Measurements from ENCODE around the gene MGA.

MGA gene

DNA sequence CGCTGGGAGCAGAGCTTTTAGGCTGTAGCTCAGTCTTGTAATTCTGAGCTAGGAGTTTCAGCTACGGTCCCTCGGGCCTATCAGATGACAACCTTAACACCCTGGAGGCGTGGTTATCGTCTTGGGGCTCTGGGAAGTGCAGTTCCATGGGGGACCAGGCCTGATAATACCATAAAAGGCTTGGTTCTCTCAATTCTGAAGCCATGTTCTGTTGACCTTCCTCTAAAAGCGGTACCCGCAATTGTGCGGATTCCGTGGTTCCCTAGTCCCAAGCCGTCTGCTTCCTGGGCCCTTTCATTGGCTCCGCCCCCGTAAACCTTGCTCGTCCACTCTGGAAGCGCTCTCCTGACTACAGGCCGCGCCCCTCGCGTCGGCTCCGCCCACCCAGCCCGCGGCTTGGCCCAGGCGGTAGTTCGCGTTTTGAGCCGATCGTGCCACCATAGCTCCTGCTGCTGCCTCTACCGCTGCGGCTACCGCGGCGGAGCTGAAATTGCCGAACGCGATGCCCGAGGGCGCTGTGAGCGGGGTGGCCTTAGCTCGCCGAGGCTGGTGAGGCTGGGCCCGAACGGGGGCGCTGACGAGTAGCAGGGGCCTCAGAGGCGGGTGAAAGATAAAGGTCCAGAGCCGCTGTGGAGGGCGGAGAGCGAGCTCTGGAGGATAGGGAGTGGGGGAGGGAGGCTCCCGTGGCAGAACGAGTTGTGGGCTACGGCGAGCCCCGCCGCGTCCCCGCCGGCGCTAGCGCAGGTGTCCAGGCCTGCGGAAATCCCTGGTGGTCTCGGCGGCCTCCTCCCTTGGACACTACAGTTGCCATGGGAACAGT, 114.1 kb downstream of the MGA start, which contains the start of gene MAPKBP1:
Gene MAPKBP1 (plus strand): TSS at position 423 of the 820 bp plus-strand sequence. CDS start 792 bp downstream, outside the sequence.
- no peak for TF ChIP-seq ZFP30 (CRISPR knock-in tag; IDR thresholded peaks at IDR 0.05)
- 0 out of 2 replicates have a peak, but pooled peaks have one; percentile 48 for TF ChIP-seq ESRRG (CRISPR knock-in tag; IDR thresholded peaks at IDR 0.05)
- TF ChIP-seq, protein P1, sequence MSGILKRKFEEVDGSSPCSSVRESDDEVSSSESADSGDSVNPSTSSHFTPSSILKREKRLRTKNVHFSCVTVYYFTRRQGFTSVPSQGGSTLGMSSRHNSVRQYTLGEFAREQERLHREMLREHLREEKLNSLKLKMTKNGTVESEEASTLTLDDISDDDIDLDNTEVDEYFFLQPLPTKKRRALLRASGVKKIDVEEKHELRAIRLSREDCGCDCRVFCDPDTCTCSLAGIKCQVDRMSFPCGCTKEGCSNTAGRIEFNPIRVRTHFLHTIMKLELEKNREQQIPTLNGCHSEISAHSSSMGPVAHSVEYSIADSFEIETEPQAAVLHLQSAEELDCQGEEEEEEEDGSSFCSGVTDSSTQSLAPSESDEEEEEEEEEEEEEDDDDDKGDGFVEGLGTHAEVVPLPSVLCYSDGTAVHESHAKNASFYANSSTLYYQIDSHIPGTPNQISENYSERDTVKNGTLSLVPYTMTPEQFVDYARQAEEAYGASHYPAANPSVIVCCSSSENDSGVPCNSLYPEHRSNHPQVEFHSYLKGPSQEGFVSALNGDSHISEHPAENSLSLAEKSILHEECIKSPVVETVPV (CRISPR knock-in tag; IDR thresholded peaks at IDR 0.05), result peak; percentile 26; the same call in 1 of the 2 replicates
- no peak for TF ChIP-seq CSDC2 (CRISPR knock-in tag; IDR thresholded peaks at IDR 0.05)
- no peak for TF ChIP-seq ARNTL (CRISPR knock-in tag; IDR thresholded peaks at IDR 0.05; ENCODE audit: borderline replicate concordance, low read depth)
- TF ChIP-seq, protein P2, sequence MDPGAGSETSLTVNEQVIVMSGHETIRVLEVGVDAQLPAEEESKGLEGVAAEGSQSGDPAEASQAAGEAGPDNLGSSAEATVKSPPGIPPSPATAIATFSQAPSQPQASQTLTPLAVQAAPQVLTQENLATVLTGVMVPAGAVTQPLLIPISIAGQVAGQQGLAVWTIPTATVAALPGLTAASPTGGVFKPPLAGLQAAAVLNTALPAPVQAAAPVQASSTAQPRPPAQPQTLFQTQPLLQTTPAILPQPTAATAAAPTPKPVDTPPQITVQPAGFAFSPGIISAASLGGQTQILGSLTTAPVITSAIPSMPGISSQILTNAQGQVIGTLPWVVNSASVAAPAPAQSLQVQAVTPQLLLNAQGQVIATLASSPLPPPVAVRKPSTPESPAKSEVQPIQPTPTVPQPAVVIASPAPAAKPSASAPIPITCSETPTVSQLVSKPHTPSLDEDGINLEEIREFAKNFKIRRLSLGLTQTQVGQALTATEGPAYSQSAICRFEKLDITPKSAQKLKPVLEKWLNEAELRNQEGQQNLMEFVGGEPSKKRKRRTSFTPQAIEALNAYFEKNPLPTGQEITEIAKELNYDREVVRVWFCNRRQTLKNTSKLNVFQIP (CRISPR knock-in tag; IDR thresholded peaks at IDR 0.05; ENCODE audit: borderline replicate concordance, low read depth), result peak; percentile 82; the same call in 1 of the 2 replicates
- no peak for TF ChIP-seq TOX (CRISPR knock-in tag; IDR thresholded peaks at IDR 0.05; ENCODE audit: borderline replicate concordance)
- TF ChIP-seq ZNF565 (CRISPR knock-in tag; conservative IDR thresholded peaks at IDR 0.05; ENCODE audit: low read depth), result no peak
- TF ChIP-seq RARB (CRISPR knock-in tag; IDR thresholded peaks at IDR 0.05), result no peak
- no peak; the same call in 1 of the 2 replicates for TF ChIP-seq ZFP3 (CRISPR knock-in tag; IDR thresholded peaks at IDR 0.05)
- TF ChIP-seq SNAI2 (CRISPR knock-in tag; IDR thresholded peaks at IDR 0.05), result no peak
- TF ChIP-seq, protein P3, sequence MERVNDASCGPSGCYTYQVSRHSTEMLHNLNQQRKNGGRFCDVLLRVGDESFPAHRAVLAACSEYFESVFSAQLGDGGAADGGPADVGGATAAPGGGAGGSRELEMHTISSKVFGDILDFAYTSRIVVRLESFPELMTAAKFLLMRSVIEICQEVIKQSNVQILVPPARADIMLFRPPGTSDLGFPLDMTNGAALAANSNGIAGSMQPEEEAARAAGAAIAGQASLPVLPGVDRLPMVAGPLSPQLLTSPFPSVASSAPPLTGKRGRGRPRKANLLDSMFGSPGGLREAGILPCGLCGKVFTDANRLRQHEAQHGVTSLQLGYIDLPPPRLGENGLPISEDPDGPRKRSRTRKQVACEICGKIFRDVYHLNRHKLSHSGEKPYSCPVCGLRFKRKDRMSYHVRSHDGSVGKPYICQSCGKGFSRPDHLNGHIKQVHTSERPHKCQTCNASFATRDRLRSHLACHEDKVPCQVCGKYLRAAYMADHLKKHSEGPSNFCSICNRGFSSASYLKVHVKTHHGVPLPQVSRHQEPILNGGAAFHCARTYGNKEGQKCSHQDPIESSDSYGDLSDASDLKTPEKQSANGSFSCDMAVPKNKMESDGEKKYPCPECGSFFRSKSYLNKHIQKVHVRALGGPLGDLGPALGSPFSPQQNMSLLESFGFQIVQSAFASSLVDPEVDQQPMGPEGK (CRISPR knock-in tag; IDR thresholded peaks at IDR 0.05; ENCODE audit: borderline replicate concordance), result no peak
- TF ChIP-seq, protein P4, sequence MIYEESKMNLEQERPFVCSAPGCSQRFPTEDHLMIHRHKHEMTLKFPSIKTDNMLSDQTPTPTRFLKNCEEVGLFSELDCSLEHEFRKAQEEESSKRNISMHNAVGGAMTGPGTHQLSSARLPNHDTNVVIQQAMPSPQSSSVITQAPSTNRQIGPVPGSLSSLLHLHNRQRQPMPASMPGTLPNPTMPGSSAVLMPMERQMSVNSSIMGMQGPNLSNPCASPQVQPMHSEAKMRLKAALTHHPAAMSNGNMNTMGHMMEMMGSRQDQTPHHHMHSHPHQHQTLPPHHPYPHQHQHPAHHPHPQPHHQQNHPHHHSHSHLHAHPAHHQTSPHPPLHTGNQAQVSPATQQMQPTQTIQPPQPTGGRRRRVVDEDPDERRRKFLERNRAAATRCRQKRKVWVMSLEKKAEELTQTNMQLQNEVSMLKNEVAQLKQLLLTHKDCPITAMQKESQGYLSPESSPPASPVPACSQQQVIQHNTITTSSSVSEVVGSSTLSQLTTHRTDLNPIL (CRISPR knock-in tag; IDR thresholded peaks at IDR 0.05; ENCODE audit: low read depth), result no peak
- TF ChIP-seq ZC3H10 (CRISPR knock-in tag; IDR thresholded peaks at IDR 0.05), result peak; percentile 33; the same call in 1 of the 2 replicates
- TF ChIP-seq PPARA (CRISPR knock-in tag; IDR thresholded peaks at IDR 0.05; ENCODE audit: borderline replicate concordance), result no peak
- no peak for TF ChIP-seq BACH2 (CRISPR knock-in tag; IDR thresholded peaks at IDR 0.05; ENCODE audit: borderline replicate concordance)
- TF ChIP-seq ISL1 (CRISPR knock-in tag; IDR thresholded peaks at IDR 0.05), result no peak
- TF ChIP-seq GLIS3 (CRISPR knock-in tag; IDR thresholded peaks at IDR 0.05), result 0 out of 2 replicates have a peak, but pooled peaks have one; percentile 84
- no peak for TF ChIP-seq OSR1 (CRISPR knock-in tag; IDR thresholded peaks at IDR 0.05)
- TF ChIP-seq ZNF70 (CRISPR knock-in tag; IDR thresholded peaks at IDR 0.05), result no peak
- TF ChIP-seq, protein P5, sequence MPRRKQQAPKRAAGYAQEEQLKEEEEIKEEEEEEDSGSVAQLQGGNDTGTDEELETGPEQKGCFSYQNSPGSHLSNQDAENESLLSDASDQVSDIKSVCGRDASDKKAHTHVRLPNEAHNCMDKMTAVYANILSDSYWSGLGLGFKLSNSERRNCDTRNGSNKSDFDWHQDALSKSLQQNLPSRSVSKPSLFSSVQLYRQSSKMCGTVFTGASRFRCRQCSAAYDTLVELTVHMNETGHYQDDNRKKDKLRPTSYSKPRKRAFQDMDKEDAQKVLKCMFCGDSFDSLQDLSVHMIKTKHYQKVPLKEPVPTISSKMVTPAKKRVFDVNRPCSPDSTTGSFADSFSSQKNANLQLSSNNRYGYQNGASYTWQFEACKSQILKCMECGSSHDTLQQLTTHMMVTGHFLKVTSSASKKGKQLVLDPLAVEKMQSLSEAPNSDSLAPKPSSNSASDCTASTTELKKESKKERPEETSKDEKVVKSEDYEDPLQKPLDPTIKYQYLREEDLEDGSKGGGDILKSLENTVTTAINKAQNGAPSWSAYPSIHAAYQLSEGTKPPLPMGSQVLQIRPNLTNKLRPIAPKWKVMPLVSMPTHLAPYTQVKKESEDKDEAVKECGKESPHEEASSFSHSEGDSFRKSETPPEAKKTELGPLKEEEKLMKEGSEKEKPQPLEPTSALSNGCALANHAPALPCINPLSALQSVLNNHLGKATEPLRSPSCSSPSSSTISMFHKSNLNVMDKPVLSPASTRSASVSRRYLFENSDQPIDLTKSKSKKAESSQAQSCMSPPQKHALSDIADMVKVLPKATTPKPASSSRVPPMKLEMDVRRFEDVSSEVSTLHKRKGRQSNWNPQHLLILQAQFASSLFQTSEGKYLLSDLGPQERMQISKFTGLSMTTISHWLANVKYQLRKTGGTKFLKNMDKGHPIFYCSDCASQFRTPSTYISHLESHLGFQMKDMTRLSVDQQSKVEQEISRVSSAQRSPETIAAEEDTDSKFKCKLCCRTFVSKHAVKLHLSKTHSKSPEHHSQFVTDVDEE (CRISPR knock-in tag; IDR thresholded peaks at IDR 0.05), result peak; percentile 57; the same call in 1 of the 2 replicates
- TF ChIP-seq ZNF8 (CRISPR knock-in tag; IDR thresholded peaks at IDR 0.05), result no peak
- TF ChIP-seq TCF4 (CRISPR knock-in tag; IDR thresholded peaks at IDR 0.05; ENCODE audit: borderline replicate concordance), result peak; percentile 13; the same call in 1 of the 2 replicates
- ATAC-seq, result peak; percentile 91

Measured in SK-N-SH treated with all-trans-retinoic acid at 6 μM for 48 hours (cell line).